Renal pelvis (tissue), 4 donors: Measurements from ENCODE around the gene ZBTB49. TPM values are rescaled to one million over a fixed set of nuclear protein-coding genes. Genes with fewer than 3 reads are reported as not detected.

Source experiments
- DNase-seq: peaks from one replicate; pipeline ENCODE4 v3.0.0-alpha.2; 2013
- polyA plus RNA-seq, 3 donors: library from polyadenylated mRNA; unstranded; fragments of 120-200 nt; gene quantifications; one replicate each; pipeline ENCODE4 v1.2.1, GENCODE V29; 2013; ENCODE audit not compliant: insufficient read length in 3 of 3

ZBTB49 gene
- polyA plus RNA-seq, 3 donors: 7.5 to 9.0 (median 8.5) TPM

DNA sequence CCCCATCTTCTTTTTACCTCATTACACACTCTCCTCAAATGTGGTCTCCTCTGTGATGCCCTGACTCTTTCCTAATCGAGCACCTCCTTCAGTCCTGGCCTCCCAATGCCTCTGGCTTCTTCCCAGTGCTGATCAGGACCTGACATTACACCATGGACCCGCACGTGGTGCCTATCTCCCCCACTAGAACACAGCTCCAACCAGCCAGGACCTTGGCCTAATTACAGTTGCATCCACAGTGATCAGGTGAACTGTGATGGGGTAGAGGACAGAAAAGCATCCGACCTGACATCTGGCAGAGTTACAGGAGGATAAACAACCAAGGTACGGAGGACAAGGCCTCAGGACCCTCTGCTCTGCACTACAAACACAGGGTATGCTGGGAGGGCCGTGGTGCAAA, 12.5 kb upstream of the ZBTB49 start:
- DNase-seq: no peak

DNA sequence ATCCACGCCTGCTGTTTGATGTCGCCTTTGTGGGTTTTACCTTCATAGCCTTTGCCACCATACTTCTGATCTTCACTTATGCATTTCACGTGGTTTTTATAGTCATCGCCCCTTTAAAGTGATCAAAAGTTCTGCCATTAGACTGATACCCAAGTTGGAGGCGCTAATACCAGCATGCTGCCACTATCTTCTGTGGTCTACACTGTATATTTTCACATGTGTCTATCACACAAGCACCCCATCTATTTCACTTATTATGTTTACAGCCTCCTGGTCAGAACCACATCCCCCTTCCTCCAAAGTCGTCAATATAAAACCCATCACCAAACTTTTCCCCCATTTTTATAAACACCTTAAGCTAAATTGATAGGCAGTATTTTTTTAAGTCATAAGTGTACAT, 8.3 kb upstream of the ZBTB49 start:
- no peak for DNase-seq

DNA sequence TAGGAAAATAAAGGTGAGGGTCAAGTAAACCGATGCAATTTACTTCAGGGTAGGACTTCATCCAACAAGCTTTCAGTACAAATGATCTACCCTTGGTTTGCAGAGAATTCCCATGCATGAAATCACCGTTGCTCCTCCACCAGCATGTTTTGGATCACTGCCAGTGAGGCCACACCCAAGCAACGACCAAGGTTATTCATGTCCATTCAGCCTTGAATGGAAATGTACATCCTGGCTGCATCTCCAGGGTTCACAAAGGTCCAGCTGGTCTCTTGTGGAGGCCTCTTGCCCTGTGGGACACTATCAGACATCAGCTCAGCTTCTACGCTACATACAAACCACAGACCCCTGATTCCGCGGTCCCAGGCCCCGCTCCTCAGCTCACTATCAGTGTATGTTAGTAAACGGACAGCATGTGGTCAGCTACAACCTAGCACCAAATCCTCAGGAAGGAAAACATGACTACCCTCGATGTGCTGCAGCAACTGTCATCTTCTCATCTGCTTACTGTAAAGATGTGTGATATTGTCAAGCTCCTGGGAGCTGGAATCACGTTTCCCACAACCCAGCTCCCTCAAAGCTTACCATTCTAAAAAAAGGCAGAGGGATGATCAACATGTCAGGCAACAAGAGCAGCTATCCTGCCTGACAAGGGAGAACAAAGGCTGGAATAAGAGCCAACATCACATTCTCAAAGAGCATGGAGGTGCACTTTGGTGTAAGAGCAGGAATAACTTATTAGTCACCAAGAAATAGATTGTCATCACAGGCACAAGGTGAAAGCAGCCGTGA, 5.0 kb upstream of the ZBTB49 start:
- DNase-seq: no peak

DNA sequence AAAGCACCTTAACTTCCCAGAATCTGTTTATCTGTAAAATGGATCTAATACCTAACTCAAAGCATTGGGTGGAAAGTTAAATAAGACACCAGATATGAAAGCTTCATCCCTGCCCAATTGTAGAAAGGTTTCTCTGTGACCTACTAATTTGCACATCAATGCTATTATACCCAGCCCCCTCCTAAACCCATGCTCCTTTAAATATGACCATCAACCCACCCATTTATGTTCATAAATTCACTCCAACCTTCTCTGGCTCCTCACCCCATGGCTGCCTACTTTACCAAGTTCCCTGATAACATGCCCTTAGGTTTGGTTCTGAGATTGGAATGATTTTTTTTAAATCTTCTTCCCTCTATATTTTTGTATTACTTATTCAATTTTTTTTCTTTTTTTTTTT, 2.0 kb upstream of the ZBTB49 start:
- no peak for DNase-seq

DNA sequence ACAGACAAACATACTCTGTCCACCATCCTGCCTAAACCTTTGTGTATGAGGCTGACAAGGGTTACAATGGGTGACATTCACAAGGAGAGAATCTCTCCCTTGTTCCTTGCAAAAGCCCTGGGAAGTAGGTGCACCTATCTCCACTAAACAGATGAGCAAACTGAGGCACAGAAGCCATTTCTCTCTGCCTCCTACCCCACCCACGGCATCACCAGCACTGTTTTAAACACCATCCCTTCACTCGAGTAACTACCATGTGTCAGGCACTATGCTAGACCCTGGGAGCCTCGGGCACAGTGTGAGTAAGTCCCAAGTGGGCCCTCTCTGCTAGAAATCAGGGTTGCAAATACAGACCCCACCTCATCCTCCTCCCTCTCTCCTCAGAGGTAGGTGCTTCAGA, 996 bp upstream of the ZBTB49 start:
- no peak for DNase-seq

DNA sequence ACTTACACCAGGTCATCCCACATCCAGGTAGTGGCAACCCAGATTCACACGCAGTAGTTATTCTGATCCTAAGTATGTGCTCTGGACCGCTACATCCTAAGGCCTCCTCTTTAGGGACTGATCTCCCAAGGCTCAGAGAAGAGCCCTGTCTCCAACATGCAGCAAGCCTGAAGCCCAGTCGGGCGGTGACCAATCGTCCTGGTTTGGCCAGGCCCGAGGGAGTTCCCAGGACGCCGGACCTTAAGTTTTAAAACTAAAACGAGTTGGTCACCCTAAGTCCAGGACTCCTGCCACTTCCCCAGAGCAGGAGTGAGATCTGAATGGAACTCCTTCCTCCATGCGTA, 482 bp upstream of the ZBTB49 start:
- DNase-seq: peak; percentile 10

DNA sequence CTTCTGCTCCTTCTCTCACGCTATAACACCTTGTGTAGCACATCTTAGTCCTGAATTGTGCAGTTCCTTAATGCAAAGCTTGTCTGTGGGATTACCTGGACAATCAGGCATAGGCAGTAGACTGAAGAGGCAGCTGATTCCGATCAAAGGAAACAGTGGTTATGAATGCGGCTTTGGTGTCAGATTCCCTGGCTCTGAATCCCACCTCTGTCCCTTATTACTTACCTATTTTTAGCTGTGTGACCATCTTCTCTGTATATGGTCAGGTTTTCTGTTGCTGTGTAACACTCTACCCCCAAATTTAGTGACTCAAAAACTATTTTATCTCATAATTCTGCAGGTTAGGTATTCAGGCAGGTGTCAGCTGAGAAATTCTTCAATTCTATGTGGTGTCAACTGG, 3.2 kb downstream of the ZBTB49 start:
- no peak for DNase-seq

DNA sequence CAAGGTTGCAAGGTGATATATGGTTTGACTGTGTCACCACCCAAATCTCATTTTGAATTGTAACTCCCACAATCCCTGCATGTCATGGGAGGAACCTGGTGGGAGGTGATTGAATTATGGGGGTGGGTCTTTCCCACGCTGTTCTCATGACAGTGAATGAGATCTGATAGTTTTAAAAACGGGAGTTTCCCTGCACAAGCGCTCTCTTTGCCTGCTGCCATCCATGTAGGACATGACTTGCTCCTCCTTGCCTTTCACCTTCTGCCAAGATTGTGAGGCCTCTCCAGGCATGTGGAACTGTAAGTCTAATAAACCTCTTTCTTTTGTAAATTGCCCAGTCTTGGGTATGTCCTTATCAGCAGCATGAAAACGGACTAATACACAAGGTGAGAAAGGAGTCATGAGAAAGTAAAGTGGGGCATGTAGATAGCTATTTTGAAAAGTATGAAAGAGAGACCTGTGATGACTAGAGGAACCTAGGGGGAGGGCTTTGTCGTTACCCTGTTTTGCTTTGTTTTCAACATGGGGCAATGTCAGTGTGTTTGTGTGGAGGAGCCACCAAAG, 6.3 kb downstream of the ZBTB49 start:
- no peak for DNase-seq

DNA sequence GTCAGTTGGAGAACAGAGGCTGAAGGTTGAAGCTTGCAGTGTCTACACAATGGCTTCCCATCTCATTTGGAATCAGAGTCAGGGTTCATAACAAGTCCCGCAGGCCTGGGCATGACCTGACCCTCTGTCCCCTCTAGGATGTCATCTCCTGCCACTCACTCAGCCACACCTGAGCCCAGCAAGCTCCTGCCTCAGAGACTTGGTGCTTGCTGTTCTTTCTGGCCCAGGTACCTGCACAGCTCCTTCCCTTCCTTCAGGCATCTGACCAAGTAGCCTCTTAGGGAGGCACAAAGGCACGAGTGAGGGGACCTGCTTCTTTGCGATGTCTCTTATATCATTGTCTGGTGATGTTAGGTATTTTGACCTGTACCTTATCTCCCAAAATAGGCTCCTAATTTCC, 9.0 kb downstream of the ZBTB49 start:
- DNase-seq: no peak

DNA sequence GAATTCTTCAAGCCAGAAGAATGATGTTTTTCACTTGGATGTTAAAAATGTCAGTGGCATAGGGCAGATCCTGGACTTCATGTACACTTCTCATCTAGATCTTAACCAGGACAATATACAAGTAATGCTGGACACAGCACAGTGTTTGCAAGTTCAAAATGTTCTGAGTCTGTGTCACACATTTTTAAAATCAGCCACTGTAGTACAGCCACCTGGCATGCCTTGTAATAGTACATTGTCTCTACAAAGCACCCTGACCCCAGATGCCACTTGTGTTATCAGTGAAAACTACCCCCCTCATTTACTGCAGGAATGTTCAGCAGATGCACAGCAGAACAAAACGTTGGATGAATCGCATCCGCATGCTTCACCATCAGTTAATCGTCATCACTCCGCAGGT, 11.9 kb downstream of the ZBTB49 start:
- no peak for DNase-seq

DNA sequence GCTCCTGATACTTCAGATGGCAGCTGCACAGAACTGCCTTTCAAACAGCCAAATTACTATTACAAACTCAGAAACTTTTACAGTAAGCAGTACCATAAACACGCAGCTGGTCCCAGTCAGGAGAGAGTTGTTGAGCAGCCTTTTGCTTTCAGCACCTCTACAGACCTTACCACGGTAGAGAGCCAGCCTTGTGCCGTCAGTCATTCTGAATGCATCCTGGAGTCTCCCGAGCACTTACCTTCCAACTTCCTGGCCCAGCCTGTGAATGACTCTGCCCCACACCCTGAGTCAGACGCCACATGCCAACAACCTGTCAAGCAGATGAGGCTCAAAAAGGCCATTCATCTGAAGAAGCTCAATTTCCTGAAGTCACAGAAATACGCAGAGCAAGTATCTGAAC, 12.4 kb downstream of the ZBTB49 start:
- DNase-seq: no peak

DNA sequence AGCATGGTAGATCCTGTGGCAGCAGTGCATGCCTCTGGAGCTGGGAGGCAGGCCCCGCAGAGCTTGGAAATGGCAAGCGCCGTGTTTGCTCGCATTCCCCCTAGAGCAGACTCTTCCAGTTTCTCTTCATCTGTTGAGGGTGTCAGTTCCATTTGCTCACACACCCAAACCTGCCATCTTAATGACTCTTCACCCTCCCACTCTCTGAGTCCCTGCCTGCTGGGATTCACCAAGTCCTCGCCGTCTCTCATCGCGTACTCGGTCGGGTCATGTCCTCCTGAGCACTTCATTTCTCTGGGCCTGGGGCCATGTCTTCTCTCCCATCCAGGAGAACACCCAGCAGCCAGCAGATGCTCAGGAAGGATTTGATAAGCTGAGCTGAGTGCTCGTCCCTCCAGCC, 16.9 kb downstream of the ZBTB49 start:
- DNase-seq: no peak

DNA sequence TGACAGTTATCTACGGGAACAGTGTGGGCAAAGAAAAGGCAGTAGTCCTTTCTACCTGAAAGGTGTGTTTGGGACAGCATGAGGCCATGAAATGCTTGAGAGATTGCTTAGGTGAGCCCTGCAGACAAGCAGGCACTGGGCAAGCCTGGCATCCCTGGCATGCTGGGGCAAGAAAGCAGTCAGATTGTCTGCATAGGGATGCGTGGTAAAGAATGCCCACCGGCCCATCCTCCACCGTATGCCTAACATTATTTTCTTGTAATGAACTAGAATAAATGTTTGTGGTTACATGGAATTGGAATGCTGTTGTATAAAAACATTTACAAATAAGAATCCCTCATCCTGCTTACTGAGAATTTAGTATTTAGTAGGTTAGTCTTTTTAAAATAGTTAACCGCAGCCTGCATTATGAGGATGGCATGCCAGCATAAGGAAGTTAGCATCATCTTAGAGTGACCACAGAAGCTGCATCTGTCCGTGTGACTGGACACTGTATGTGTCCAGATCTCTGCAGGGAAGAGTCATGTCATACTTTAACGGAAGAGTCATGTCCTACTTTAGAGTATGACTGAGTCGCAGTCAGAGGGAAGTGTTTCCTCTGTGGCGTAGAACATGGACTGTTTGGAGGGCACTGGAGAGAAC, 18.9 kb downstream of the ZBTB49 start:
- DNase-seq: no peak

DNA sequence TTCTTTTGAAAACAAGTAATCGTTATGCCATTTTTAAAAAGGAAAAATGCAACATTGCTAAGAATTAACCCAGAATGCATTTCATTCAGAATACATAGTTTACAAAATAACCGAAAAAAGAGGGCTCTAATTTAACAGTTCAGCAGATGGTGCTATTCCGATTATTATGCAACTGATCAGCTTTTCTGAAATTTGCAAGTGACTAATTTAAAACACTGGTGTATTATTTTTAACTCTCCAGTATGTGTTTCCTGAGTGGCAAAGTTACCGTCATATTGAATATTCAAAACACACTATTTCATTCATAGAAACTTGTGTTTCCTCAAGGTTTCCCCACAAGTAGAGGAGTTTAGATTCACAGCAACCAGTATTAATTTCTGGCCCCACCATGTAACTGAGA, 21.1 kb downstream of the ZBTB49 start:
- DNase-seq: no peak

DNA sequence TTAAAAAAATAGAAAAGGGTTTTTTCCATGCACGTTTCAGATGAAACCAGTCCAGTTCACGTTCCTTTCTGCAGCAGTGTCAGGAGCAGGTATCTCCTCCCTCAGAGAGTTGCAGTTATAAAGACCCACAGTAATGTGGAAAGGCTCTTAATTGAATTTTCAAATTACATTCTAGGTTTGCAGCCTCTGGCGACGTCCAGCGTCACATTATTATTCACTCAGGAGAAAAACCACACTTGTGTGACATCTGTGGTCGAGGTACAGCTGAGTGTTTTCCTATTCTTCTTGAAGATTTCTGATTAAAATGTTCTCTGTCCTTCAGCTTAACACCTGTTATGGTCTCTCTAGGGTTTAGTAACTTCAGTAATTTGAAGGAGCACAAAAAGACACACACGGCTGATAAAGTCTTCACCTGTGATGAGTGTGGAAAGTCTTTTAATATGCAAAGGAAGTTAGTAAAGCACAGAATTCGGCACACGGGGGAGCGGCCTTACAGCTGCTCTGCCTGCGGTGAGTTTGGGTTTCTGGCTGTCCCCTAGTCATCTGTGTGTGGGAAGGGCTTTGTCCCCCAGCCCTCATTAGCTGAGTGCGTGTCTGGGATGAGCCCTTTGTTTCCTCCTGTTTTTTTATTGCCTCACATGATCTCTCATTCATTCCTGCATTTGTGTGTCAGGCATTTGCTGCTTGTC, 25.6 kb downstream of the ZBTB49 start:
- no peak for DNase-seq

DNA sequence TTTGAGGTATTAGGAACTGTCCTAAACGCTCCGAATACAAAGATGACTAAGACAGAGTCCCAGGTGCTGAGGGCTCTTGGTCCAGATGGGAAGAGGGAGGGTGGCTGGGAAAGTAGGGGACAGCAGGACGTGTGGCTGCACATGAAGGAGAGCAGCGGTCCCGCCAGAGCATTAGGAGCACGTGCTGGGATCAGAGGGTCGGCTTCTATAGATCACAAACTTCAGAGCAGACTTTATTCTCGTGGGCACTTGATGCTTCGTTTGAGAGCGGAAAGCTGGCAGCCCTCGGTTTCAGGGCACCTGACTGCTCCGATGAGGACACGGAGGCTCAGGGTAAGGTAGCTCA, 26.1 kb downstream of the ZBTB49 start:
- no peak for DNase-seq

DNA sequence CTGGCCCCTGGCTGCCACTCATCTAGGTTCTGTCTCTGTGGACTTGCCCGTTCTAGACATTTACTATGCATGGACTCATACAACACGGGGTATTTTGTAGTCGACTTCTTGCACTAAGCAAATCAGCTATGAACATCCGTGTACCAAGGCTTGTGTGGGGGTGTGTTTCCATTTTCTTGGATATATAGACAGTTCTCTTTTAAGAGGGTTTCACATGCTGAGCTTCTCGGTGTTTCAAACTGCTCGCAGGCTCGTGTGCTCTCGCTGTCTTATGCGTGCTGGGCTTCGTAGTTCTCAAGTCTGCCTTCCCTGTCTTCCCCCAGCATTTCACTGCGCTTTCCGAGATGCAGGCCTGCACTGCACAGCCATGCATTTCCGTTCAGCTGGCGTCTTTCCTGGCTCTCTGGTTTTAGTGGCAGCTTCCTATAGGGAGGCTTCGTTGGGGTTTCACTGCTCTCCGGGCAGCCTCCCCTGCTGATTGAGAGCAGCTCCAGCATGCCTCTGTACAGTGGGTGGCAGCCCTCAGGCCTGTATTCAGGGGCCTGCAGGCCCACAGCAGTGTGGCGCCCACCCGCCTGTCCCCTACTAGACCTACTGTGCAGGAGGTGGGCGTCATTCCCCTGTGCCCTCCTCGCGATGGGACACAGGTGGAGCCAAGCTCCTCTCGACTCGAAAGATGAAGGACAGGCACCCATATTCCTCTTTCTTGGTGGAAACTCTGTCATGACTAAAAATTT, 27.6 kb downstream of the ZBTB49 start:
- no peak for DNase-seq

DNA sequence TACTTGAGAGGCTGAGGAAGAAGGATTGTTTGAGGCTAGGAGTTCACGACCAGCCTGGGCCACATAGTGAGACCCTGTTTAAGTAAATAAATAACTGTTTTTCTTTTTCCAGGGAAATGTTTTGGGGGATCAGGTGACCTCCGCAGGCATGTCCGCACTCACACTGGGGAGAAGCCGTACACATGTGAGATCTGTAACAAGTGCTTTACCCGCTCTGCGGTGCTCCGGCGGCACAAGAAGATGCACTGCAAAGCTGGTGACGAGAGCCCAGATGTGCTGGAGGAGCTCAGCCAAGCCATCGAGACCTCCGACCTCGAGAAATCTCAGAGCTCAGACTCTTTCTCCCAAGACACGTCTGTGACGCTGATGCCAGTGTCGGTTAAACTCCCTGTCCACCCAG, 30.5 kb downstream of the ZBTB49 start:
- no peak for DNase-seq

DNA sequence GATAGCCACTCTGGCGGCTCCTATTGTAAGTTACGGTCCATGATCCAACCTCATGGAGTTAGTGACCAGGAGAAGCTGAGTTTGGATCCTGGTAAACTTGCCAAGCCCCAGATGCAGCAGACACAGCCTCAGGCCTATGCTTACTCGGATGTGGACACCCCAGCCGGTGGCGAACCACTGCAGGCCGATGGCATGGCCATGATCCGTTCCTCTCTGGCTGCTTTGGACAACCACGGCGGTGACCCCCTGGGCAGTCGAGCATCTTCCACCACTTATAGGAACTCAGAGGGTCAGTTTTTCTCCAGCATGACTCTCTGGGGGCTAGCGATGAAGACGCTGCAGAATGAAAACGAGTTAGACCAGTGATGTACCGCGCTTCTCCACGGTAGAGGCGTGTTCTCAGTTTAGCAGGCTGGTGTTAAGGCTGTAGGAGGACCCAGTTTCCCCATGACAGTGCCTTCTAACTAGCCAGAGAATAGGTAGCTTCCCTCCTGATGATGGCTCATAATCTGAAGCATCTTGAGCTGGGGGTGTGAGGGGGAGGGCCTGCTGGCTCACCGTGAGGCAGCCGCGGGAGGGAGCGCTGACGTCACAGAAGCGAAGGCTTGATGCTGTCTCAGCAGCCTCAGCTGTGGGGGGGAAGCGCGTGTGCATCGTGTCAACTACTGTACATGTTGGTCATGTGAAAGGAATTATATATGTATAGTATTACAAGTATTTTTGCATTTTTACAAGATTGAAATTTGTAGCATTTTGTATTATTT, 31.1 kb downstream of the ZBTB49 start:
- DNase-seq: no peak

DNA sequence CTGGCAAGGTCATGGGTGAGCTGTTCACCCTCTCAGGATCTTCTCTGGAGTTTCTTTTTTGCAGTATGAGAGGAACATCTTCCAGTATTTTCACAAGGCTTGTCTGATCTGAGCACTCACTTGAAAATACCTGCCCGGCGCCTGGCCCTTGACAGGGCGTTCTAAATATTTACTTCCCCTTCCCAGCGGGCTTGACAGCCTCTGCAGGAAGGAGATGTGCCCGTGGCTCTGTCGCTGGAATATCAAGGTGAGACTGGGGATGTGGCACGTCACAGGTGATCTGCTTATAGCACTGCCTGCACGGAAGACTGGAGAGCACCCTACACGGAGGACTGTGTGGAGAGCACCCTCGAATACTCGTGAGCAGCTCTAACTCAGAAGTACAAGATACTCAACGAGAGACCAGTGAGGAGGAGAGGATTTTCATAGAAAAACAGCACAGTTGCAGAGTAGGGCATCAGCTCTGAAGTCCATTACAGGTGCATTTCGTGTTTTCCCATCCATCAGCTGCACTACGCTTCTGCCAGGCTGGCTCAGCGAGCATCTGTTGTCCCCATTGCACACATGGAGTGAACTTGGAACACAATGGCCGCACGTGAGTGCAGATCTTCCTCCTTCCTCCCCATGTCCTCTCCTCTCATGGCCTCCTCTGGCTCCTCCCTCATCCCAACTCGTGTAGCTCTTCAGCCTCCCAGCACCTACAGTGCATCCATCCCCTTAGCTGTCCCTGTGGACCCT, 32.1 kb downstream of the ZBTB49 start:
- DNase-seq: no peak
